Measurements from ENCODE around the gene SEC24B.

Gene SEC24B

DNA sequence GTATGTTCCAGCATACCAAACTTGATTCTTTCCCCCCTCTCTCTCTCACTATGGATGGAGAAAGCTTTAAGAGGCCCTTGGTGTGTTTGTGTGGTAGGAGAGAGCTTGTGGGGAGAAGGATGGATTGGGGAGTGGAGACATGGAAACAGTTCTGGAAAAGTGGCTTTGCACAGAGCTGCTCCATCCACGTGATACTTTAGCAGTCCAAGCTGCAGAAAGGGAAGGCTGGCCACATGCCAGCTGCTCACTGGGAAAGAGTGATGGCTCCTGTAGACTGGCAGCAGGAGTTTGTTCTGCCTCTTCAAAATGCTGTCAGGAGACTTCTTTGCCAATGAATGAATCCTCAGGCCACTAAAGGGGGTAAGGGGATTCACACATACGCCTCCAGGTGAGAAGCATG, 21.7 kb upstream of the SEC24B start:
- H3K9ac ChIP-seq (ENCODE audit: low read depth, low read length, poor library complexity): no peak overlapping the region
- H4K8ac ChIP-seq (ENCODE audit: low read depth, low read length): no peak overlapping the region
- no peak overlapping the region for H2BK120ac ChIP-seq (ENCODE audit: low read depth, low read length)
- H2AFZ ChIP-seq (ENCODE audit: low read length): no peak overlapping the region
- H3K4me3 ChIP-seq (ENCODE audit: low read length in 2 of 2): no peak overlapping the region
- H3K4me1 ChIP-seq (ENCODE audit: control insufficient read depth in 2 of 2, insufficient read depth in 1 of 2, low read depth in 1 of 2, low read length in 2 of 2): no peaks in the 10 kb centered on the region
- no peak overlapping the region for H3K4me2 ChIP-seq (ENCODE audit: insufficient read depth, low read length, poor library complexity, severe bottlenecking)
- no peak overlapping the region for H4K91ac ChIP-seq (ENCODE audit: low read depth, low read length, poor library complexity)
- H3K4ac ChIP-seq (ENCODE audit: low read length): no peak overlapping the region
- no peak overlapping the region for H3K23ac ChIP-seq (ENCODE audit: low read depth, low read length, poor library complexity)
- H2AK5ac ChIP-seq (ENCODE audit: low read depth, low read length): no peak overlapping the region
- H2BK12ac ChIP-seq (ENCODE audit: low read length): no peak overlapping the region
- H2BK5ac ChIP-seq (ENCODE audit: low read length): no peak overlapping the region
- no peak overlapping the region for H3K27ac ChIP-seq (replicated peaks; ENCODE audit: low read length)
- H3K27me3 ChIP-seq (ENCODE audit: control insufficient read depth in 3 of 3, insufficient read depth in 3 of 3, low read depth in 1 of 3, low read length in 3 of 3): no peaks in the 10 kb centered on the region
- no peaks in the 10 kb centered on the region for H3K36me3 ChIP-seq (replicated peaks in 1 of 2; ENCODE audit: control insufficient read depth in 2 of 2, insufficient read depth in 2 of 2, low read length in 2 of 2)
- H2BK15ac ChIP-seq (ENCODE audit: low read length): no peak overlapping the region
- no peak for DNase-seq (ENCODE audit: low spot score)
- H3K79me1 ChIP-seq (ENCODE audit: low read depth, low read length): no peaks in the 10 kb centered on the region
- no peaks in the 10 kb centered on the region for H3K9me3 ChIP-seq (replicated peaks in 1 of 2; ENCODE audit: control insufficient read depth in 2 of 2, insufficient read depth in 1 of 2, low read depth in 1 of 2, low read length in 2 of 2)
- no peak overlapping the region for H3K18ac ChIP-seq (ENCODE audit: low read length)
- no CpG with 5 or more reads among the region's 2 CpGs for WGBS, 2 donors (ENCODE audit: extremely low coverage in 2 of 2, insufficient read length in 2 of 2, insufficient replicate concordance in 1 of 2)
- H3K14ac ChIP-seq (ENCODE audit: low read length): no peak overlapping the region

DNA sequence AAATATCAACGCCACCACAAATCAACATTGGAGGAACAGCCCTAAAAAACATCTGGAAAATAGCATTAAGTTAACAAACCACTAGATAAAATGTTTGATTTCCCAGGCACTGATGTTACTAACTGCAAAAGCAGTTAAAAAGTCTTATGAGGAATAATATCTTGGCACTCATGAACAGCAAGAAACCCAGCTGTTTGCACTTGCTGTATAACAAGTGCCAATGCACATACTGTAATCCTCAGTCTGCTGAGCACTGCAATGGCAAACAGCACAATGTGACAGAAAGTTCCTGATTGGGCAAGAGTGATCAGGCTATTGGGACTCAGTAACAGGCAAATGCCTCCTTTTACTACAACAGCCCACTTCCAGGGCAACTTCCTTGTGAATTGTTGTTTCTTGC, 20.8 kb upstream of the SEC24B start:
- no peak overlapping the region for H4K91ac ChIP-seq (ENCODE audit: low read depth, low read length, poor library complexity)
- no peak overlapping the region for H3K9ac ChIP-seq (ENCODE audit: low read depth, low read length, poor library complexity)
- H2BK15ac ChIP-seq (ENCODE audit: low read length): no peak overlapping the region
- H3K4ac ChIP-seq (ENCODE audit: low read length): no peak overlapping the region
- no peaks in the 10 kb centered on the region for H3K79me1 ChIP-seq (ENCODE audit: low read depth, low read length)
- no CpG with 5 or more reads among the region's 1 CpG for WGBS, 2 donors (ENCODE audit: extremely low coverage in 2 of 2, insufficient read length in 2 of 2, insufficient replicate concordance in 1 of 2)
- no peak overlapping the region for H2BK120ac ChIP-seq (ENCODE audit: low read depth, low read length)
- H3K4me1 ChIP-seq (ENCODE audit: control insufficient read depth in 2 of 2, insufficient read depth in 1 of 2, low read depth in 1 of 2, low read length in 2 of 2): no peaks in the 10 kb centered on the region
- H2AFZ ChIP-seq (ENCODE audit: low read length): no peak overlapping the region
- no peaks in the 10 kb centered on the region for H3K27me3 ChIP-seq (ENCODE audit: control insufficient read depth in 3 of 3, insufficient read depth in 3 of 3, low read depth in 1 of 3, low read length in 3 of 3)
- H2BK5ac ChIP-seq (ENCODE audit: low read length): no peak overlapping the region
- DNase-seq (ENCODE audit: low spot score): no peak
- H3K9me3 ChIP-seq (replicated peaks in 1 of 2; ENCODE audit: control insufficient read depth in 2 of 2, insufficient read depth in 1 of 2, low read depth in 1 of 2, low read length in 2 of 2): no peaks in the 10 kb centered on the region
- no peak overlapping the region for H2BK12ac ChIP-seq (ENCODE audit: low read length)
- no peak overlapping the region for H3K18ac ChIP-seq (ENCODE audit: low read length)
- H3K36me3 ChIP-seq (replicated peaks in 1 of 2; ENCODE audit: control insufficient read depth in 2 of 2, insufficient read depth in 2 of 2, low read length in 2 of 2): no peaks in the 10 kb centered on the region
- no peak overlapping the region for H3K27ac ChIP-seq (replicated peaks; ENCODE audit: low read length)
- H3K4me2 ChIP-seq (ENCODE audit: insufficient read depth, low read length, poor library complexity, severe bottlenecking): no peak overlapping the region
- no peak overlapping the region for H3K4me3 ChIP-seq (ENCODE audit: low read length in 2 of 2)
- no peak overlapping the region for H2AK5ac ChIP-seq (ENCODE audit: low read depth, low read length)
- no peak overlapping the region for H4K8ac ChIP-seq (ENCODE audit: low read depth, low read length)
- H3K23ac ChIP-seq (ENCODE audit: low read depth, low read length, poor library complexity): no peak overlapping the region
- H3K14ac ChIP-seq (ENCODE audit: low read length): no peak overlapping the region

DNA sequence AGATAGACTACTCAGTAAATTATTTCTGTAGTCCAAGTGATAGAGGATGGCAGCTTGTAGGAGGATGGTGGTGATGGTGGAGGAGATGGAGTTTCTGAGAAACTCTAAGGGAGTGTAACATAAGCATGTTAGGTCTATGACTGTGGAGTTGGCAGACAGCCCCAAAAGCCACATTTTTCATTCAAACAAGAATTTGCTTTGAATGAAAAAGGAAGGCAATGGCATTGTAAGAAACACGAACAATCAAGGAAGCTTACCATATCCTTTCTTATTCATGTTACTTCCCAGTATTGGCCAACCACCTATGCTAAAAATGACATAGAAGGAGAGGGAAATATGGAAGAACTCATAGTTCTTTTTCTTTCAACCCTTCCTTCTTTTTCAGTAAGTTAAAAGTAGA, 18.7 kb upstream of the SEC24B start:
- Histone ChIP-seq H3K18ac (ENCODE audit: low read length) (no peak overlapping the region), H3K27ac (replicated peaks; ENCODE audit: low read length) (no peak overlapping the region), H3K14ac (ENCODE audit: low read length) (no peak overlapping the region), H4K8ac (ENCODE audit: low read depth, low read length) (no peak overlapping the region), H2AFZ (ENCODE audit: low read length) (no peak overlapping the region), H4K91ac (ENCODE audit: low read depth, low read length, poor library complexity) (no peak overlapping the region), H3K23ac (ENCODE audit: low read depth, low read length, poor library complexity) (no peak overlapping the region), H2BK12ac (ENCODE audit: low read length) (no peak overlapping the region), H3K36me3 (replicated peaks in 1 of 2; ENCODE audit: control insufficient read depth in 2 of 2, insufficient read depth in 2 of 2, low read length in 2 of 2) (no peaks in the 10 kb centered on the region), H3K4me3 (ENCODE audit: low read length in 2 of 2) (no peak overlapping the region), H3K27me3 (ENCODE audit: control insufficient read depth in 3 of 3, insufficient read depth in 3 of 3, low read depth in 1 of 3, low read length in 3 of 3) (no peaks in the 10 kb centered on the region), H2BK15ac (ENCODE audit: low read length) (no peak overlapping the region), H3K9me3 (replicated peaks in 1 of 2; ENCODE audit: control insufficient read depth in 2 of 2, insufficient read depth in 1 of 2, low read depth in 1 of 2, low read length in 2 of 2) (no peaks in the 10 kb centered on the region), H3K4ac (ENCODE audit: low read length) (no peak overlapping the region), H3K9ac (ENCODE audit: low read depth, low read length, poor library complexity) (no peak overlapping the region), H2AK5ac (ENCODE audit: low read depth, low read length) (no peak overlapping the region), H3K79me1 (ENCODE audit: low read depth, low read length) (no peaks in the 10 kb centered on the region), H2BK5ac (ENCODE audit: low read length) (no peak overlapping the region), H3K4me2 (ENCODE audit: insufficient read depth, low read length, poor library complexity, severe bottlenecking) (no peak overlapping the region), H2BK120ac (ENCODE audit: low read depth, low read length) (no peak overlapping the region), H3K4me1 (ENCODE audit: control insufficient read depth in 2 of 2, insufficient read depth in 1 of 2, low read depth in 1 of 2, low read length in 2 of 2) (peaks cover 0 to 4% of the 10 kb centered on the region in 2 donors)
- no peak for DNase-seq (ENCODE audit: low spot score)
- no CpG with 5 or more reads among the region's 1 CpG for WGBS, 2 donors (ENCODE audit: extremely low coverage in 2 of 2, insufficient read length in 2 of 2, insufficient replicate concordance in 1 of 2)

DNA sequence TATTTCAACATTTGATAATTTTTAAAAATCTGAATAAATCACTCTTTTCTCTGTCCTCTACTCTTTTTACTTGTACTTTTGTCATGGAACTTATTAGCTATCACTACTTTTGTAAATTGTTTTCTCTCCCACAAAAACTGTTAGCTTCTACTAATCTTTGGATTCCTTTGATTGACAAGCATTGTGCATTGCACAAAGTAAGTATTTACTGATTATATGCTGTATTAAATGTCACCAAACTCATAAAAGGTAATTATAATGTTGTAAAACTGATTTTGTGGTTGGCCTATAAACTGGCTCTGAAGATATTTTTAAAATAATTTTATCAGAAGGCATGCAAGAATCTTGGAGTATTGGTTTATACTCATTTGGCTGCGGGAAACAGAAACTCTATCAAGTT, 15.0 kb upstream of the SEC24B start:
- no peak overlapping the region for H2BK15ac ChIP-seq (ENCODE audit: low read length)
- H3K4me2 ChIP-seq (ENCODE audit: insufficient read depth, low read length, poor library complexity, severe bottlenecking): no peak overlapping the region
- no peaks in the 10 kb centered on the region for H3K27me3 ChIP-seq (ENCODE audit: control insufficient read depth in 3 of 3, insufficient read depth in 3 of 3, low read depth in 1 of 3, low read length in 3 of 3)
- no peaks in the 10 kb centered on the region for H3K79me1 ChIP-seq (ENCODE audit: low read depth, low read length)
- no peak overlapping the region for H2BK5ac ChIP-seq (ENCODE audit: low read length)
- no peak overlapping the region for H3K18ac ChIP-seq (ENCODE audit: low read length)
- no peak overlapping the region for H4K8ac ChIP-seq (ENCODE audit: low read depth, low read length)
- H3K4me3 ChIP-seq (ENCODE audit: low read length in 2 of 2): no peak overlapping the region
- no peak overlapping the region for H3K27ac ChIP-seq (replicated peaks; ENCODE audit: low read length)
- no peak overlapping the region for H3K23ac ChIP-seq (ENCODE audit: low read depth, low read length, poor library complexity)
- peaks cover 0 to 3% of the 10 kb centered on the region in 2 donors for H3K36me3 ChIP-seq (replicated peaks in 1 of 2; ENCODE audit: control insufficient read depth in 2 of 2, insufficient read depth in 2 of 2, low read length in 2 of 2)
- H2BK120ac ChIP-seq (ENCODE audit: low read depth, low read length): no peak overlapping the region
- H3K9me3 ChIP-seq (replicated peaks in 1 of 2; ENCODE audit: control insufficient read depth in 2 of 2, insufficient read depth in 1 of 2, low read depth in 1 of 2, low read length in 2 of 2): no peaks in the 10 kb centered on the region
- WGBS, 2 donors (ENCODE audit: extremely low coverage in 2 of 2, insufficient read length in 2 of 2, insufficient replicate concordance in 1 of 2): no CpG with 5 or more reads among the region's 1 CpG
- H2BK12ac ChIP-seq (ENCODE audit: low read length): no peak overlapping the region
- no peak overlapping the region for H2AK5ac ChIP-seq (ENCODE audit: low read depth, low read length)
- no peak overlapping the region for H4K91ac ChIP-seq (ENCODE audit: low read depth, low read length, poor library complexity)
- no peak overlapping the region for H3K14ac ChIP-seq (ENCODE audit: low read length)
- H2AFZ ChIP-seq (ENCODE audit: low read length): no peak overlapping the region
- DNase-seq (ENCODE audit: low spot score): no peak
- peaks cover 0 to 4% of the 10 kb centered on the region in 2 donors for H3K4me1 ChIP-seq (ENCODE audit: control insufficient read depth in 2 of 2, insufficient read depth in 1 of 2, low read depth in 1 of 2, low read length in 2 of 2)
- no peak overlapping the region for H3K4ac ChIP-seq (ENCODE audit: low read length)
- no peak overlapping the region for H3K9ac ChIP-seq (ENCODE audit: low read depth, low read length, poor library complexity)
